ENCODE measurements around the gene OR52E8.

DNA sequence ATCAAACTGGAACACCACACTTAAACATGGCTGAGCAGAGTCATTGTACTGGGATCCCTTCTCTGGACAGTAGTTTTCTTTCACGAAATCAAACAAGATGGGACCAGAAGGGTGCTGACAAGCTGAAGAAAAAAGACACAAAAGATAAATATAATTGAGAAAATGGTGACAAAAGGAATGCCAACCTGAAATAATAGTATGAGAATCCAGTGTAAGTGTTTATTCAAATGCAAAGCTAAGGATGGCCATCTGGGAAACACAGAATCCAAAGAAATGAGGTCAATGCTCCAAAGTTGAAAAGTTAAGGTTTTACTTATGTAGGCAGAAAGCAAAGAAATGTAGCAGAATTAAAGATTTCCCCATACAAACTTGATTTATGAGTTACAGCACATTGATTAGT is 30.2 kb upstream of the OR52E8 start:
- TF ChIP-seq, protein P1, sequence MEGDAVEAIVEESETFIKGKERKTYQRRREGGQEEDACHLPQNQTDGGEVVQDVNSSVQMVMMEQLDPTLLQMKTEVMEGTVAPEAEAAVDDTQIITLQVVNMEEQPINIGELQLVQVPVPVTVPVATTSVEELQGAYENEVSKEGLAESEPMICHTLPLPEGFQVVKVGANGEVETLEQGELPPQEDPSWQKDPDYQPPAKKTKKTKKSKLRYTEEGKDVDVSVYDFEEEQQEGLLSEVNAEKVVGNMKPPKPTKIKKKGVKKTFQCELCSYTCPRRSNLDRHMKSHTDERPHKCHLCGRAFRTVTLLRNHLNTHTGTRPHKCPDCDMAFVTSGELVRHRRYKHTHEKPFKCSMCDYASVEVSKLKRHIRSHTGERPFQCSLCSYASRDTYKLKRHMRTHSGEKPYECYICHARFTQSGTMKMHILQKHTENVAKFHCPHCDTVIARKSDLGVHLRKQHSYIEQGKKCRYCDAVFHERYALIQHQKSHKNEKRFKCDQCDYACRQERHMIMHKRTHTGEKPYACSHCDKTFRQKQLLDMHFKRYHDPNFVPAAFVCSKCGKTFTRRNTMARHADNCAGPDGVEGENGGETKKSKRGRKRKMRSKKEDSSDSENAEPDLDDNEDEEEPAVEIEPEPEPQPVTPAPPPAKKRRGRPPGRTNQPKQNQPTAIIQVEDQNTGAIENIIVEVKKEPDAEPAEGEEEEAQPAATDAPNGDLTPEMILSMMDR (IDR thresholded peaks at IDR 0.05), result no peak
- TF ChIP-seq POLR2A (IDR thresholded peaks at IDR 0.05) (no peak), EP300 (IDR thresholded peaks at IDR 0.05) (no peak)

All from ovary (tissue), 3 donors.